DMS 273 (cell line): Measurements from ENCODE around the gene NAXD.
A peak's percentile ranks its signal among the peaks of the same experiment; 100 is the strongest.
"Not testable (repeated sequence)": the region's sequence is repeated elsewhere in the genome, so short reads cannot be mapped to it uniquely, and the experiment has no call there.

Experiments
- DNase-seq: peaks from one replicate; lab custom pipeline; 2025; ENCODE audit not compliant: unreplicated experiment; lab: John Stamatoyannopoulos, UW

The NAXD gene

GRCh38 chr13:110627761-110628476 lies 12.6 kb downstream of the NAXD start:
- DNase-seq = no peak

GRCh38 chr13:110628477-110628793 lies 13.1 kb downstream of the NAXD start:
- no peak for DNase-seq

DNA sequence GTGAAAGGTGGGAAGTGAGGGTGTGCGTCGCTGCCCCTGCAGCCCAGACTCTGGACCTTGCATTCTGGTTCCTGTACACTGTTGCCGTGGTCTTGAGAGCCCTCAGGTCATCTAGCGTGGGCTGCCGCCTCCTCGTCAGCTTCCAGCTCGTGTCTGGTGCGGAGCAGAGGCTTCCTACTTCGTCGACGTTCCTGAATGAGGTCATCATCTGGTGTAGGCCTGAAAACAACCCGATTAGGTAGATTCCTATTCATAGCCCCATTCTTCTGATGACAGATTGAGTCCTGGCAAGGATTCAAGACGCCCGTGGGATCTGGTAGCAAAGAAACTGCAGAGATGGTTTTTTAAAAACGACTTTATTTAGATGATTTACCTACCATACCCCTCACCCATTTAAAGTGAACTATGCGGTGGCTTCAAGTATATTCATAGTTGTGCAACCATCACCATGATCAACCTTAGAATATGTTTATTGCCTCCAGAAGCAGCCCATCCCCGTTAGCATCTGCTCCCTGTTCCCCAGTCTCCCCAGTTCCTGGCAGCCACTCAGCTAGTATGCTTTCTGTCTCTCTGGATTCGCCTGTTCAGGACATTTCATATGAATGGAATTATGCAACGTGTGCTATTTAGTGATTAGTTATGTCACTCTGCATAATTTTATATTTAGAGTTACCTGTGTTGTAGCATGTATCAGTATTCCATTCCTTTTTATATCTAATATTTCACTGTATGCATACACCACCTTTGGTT lies 13.8 kb downstream of the NAXD start:
- no peak for DNase-seq

DNA sequence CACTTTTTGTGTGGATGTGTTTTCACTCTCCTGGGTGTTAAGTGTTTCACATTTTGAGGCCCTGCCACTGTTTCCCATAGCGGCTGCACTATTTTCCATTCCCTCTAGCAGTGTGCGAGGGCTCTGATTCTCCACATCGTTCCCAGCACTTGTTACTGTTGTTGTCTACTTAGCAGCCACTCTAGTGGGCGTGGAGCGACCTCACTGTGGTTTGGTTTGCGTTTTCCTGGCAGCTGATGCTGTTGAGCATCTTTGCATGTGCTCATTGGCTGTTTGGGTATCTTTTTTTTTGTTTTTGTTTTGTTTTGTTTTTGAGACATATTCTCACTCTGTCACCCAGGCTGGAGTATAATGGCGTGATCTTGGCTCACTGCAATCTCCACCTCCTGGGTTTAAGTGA lies 14.4 kb downstream of the NAXD start:
- no peak for DNase-seq

GRCh38 chr13:110630566-110631119 lies 15.3 kb downstream of the NAXD start:
- DNase-seq = no peak

DNA sequence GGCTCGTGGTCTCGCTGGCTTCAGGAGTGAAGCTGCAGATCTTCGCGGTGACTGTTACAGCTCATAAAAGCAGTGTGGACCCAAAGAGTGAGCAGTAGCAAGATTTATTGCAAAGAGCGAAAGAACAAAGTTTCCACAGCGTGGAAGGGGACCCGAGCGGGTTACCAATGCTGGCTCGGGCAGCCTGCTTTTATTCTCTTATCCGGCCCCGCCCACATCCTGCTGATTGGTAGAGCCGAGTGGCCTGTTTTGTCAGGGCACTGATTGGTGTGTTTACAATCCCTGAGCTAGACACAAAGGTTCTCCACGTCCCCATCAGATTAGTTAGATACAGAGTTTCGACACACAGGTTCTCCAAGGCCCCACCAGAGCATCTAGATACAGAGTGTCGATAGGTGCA lies 16.9 kb downstream of the NAXD start:
- not testable (repeated sequence) for DNase-seq

- DNase-seq = no peak
These were observed 18.4 kb downstream of the NAXD start for GRCh38 chr13:110633776-110634175.

GRCh38 chr13:110634558-110634957 lies 19.2 kb downstream of the NAXD start:
- DNase-seq = no peak

DNA sequence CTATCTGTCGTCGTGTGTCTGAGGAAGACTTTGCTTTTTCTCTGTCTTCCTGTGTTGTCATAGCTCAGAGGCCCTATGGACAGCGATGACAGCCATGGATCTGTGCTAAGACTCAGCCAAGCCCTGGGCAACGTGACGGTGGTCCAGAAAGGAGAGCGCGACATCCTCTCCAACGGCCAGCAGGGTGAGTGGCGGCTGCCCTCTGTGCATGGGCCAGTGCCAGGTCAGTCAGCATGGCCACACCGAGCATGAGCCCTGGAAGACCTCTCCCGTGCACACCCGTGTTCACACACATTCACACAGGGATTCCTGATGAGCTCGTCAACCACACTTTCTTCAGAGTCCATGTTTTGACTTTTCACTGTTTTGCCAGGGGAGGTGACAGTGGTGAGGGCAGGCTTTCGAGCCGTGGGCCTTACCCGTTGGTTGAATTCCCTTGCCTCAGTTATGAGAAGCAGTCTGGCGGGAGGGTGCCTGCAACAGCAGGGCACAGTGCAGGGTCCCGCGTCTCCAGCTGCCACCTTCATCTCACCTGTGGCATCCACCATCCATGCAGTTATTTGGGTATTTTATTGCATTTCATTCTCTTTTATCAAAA lies 20.2 kb downstream of the NAXD start:
- DNase-seq = no peak

DNA sequence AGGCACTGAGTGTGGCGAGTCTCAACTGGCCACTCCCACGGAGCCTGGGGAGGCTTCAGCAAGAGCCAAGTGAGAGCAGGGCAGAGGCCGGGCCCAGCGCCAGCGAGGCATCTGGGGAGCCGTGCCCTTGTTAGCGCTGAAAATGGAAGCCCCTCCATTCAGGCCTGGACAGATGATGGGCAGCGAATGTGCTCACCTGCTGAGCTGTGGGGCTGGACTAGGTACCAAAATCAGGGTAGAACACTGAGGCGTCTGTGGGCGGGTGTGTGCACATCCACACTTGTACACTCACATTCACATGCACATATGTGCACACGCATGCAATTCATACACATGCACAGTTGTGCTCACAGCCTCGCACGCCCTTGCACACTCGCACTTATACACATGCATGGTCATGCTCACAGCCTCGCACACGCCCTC lies 20.7 kb downstream of the NAXD start:
- DNase-seq = peak; percentile 32

- no peak for DNase-seq
These were observed 21.4 kb downstream of the NAXD start for GRCh38 chr13:110636701-110637201.

DNA sequence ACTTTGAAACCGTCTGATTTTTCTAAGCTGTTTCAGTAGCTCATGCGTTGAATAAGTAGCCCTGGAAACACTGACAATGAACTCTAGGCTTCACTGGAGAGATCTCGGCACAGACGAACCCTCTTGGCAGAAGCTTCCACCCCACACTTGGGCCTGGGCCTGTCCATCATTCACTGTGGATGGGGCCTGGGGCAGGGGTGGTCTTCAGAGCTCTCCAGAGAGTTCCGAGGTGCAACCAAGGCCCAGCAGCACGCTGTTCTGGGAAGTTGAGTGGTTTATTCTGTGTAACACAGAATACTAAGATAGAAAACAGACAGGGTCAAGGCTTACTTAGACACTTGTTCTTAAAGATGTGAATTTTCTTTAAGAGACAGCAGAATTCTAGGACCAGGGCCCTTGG lies 21.9 kb downstream of the NAXD start:
- DNase-seq = no peak

- DNase-seq = no peak
These were observed 22.4 kb downstream of the NAXD start for GRCh38 chr13:110637747-110638146.

DNA sequence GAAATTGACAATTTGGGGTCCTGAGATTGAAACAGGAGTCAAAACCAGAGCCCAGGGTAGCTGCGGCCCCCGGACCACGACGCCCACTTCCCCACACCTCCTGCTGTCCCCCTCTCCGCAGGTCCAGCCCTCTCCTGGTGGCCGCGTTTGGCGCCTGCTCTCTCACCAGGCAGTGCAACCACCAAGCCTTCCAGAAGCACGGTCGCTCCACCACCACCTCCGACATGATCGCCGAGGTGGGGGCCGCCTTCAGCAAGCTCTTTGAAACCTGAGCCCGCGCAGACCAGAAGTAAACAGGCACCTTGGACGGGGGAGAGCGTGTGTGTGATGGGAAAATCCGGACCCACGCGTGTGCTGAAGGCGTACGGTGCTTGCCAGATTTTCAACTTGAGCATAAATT lies 22.9 kb downstream of the NAXD start:
- DNase-seq = no peak

DNA sequence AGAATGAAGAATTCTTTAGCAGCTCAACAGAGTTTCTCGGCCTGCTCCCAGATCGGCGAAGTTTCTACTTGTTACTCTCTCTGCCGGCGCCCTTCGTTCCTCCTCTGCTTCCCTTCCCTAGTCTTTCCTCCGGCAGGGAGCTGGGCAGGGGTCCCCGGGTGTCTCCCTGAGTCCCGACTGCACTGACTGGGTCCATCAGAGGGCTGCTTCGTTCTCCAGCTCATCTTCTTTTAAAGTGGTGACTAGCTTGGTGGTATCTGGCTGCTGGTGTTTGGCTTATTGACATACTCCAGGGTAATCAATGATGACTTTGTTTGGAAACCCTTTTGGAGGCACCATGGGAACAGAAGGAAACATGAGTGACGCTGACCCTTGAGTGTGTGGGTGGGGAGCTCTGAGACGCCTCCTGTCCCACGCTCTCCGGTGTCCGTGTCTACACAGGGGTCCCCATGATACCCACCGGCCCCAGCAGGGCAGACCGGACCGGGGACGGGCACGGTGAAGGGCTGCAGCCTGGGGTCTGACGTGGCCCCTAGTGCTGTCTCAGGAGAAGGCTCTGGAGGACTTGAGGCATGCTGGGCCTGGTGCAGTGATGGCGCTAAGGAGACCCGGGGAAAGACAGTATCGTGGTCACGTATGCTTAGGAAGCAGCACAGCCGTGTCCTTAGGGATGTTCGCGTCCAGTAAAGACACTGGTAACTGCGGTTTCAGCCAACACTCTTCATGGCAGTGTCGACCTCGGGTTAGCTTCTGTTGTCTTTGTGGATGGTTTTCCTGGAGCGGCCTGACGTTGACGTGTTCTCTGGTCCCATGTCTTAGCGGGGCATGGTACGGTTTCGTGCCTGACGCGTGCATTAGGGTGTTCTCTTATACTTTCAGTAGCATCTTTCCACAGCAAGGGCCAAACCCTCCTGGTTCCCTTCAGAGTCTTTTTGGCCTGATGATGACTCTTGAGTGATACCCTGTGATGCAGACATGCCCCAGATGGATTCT lies 23.8 kb downstream of the NAXD start:
- DNase-seq = no peak

DNA sequence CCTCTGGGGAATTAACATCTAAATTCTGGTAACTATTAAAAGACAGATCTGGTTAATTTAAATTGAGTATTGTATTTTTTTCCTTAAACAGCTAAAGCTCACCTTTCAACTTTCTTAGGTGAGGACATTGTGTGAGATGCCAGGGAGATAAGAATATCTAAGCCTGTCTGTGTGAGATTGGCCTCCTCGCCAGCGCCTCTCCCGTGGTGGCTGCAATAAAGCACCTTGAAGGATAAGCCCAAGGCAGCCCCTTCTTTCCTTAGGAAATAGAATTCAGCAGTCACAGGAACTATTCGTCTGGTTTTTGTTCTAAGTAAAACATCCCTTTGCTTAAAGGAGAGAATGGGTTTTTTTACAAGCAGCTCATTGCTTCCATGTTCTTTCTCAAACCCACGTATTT lies 24.6 kb downstream of the NAXD start:
- no peak for DNase-seq

- no peak for DNase-seq
These were observed 25.3 kb downstream of the NAXD start for GRCh38 chr13:110640591-110641029.

GRCh38 chr13:110641055-110642015 lies 26.0 kb downstream of the NAXD start:
- peak; percentile 45 for DNase-seq

DNA sequence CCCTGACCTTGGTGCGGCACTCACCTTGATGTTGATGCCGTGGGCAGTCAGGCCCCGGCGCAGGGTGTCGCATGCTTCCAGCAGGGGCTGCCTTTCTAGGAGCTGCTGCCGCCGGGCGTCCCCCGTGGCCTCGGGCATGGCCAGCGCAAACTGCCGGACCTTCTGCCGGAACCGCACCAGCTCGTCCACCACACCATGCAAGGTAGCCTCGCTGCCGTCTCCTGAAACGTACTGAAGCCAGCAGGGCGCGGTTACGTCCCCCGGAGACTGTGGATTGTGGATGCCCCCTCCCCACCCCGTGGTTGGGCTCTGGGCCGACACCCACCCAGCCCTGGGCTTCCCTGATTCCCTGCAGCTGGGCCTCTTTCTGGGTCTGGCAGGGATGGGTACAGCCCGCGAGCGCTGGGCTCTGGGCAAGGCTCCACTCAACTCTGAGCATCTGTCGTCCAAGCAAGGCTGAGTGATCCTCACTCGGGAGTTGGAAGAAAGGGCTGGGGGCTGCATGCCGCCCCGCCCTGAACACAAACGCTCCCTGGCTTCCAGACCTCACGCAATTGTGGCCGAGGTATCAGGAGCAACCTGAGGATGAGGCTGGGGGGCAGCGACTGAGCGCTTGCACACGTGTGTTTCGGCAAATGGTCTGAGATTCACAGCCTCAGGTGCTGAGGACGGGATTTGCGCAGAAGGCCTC lies 27.1 kb downstream of the NAXD start:
- no peak for DNase-seq
